Measurements from ENCODE around the gene FAM13C.

Gene FAM13C

DNA sequence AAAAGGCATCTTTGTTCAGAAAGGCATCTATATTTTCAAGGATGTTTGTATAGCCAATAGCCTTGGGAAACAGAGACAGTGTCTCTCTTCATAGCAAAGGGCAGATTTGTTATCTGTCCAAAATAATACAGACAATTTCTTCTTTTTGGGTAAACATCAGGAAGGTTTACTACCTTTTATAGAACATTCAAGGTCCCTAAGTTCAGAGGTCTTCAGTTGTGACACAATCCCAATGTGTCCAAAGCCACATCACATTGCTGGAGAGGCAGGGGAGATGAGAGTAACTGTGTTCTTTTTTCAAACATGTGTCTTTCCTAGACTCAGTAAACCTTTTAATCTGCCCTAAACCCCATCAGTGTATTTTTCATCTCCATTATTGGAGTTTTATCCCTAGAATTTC, 33.6 kb upstream of the FAM13C start:
- Histone ChIP-seq H3K4me3 (ENCODE audit: low read depth, low read length) (no peak overlapping the region), H3K27ac (no peak overlapping the region), H3K9me3 (ENCODE audit: control insufficient read depth, low read length) (no peaks in the 10 kb centered on the region), H3K27me3 (ENCODE audit: control insufficient read depth, insufficient read depth, low read length) (no peaks in the 10 kb centered on the region), H3K9ac (no peak overlapping the region), H3K36me3 (ENCODE audit: control insufficient read depth, insufficient read depth, low read length) (no peaks in the 10 kb centered on the region), H2AFZ (no peak overlapping the region), H3K79me2 (no peaks in the 10 kb centered on the region), H3K4me1 (no peaks in the 10 kb centered on the region), H3K4me2 (ENCODE audit: low read length) (no peak overlapping the region)
- TF ChIP-seq, protein P1, sequence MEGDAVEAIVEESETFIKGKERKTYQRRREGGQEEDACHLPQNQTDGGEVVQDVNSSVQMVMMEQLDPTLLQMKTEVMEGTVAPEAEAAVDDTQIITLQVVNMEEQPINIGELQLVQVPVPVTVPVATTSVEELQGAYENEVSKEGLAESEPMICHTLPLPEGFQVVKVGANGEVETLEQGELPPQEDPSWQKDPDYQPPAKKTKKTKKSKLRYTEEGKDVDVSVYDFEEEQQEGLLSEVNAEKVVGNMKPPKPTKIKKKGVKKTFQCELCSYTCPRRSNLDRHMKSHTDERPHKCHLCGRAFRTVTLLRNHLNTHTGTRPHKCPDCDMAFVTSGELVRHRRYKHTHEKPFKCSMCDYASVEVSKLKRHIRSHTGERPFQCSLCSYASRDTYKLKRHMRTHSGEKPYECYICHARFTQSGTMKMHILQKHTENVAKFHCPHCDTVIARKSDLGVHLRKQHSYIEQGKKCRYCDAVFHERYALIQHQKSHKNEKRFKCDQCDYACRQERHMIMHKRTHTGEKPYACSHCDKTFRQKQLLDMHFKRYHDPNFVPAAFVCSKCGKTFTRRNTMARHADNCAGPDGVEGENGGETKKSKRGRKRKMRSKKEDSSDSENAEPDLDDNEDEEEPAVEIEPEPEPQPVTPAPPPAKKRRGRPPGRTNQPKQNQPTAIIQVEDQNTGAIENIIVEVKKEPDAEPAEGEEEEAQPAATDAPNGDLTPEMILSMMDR (IDR thresholded peaks at IDR 0.05), result no peak

DNA sequence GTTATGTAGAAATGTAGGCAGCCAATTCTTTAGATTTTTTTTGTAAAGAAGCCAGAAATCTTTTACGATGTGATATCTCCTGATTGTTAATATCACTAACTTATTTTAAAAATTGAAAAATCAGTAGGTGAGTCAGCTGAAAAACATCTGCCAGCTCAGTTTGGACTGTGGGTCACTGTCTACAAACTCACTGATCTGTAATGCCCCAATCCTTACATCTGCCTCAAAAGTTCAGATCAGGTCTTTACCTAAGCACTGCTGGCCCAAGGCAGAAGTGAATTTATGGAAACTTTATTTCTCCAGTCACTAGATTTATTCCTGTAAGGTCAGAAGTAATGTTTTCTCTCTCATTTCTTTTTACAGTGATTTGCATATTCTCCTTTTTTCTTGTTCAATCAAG, 31.0 kb upstream of the FAM13C start:
- Histone ChIP-seq H3K9ac (no peak overlapping the region), H2AFZ (no peak overlapping the region), H3K27me3 (ENCODE audit: control insufficient read depth, insufficient read depth, low read length) (no peaks in the 10 kb centered on the region), H3K79me2 (no peaks in the 10 kb centered on the region), H3K4me3 (ENCODE audit: low read depth, low read length) (no peak overlapping the region), H3K4me2 (ENCODE audit: low read length) (no peak overlapping the region), H3K36me3 (ENCODE audit: control insufficient read depth, insufficient read depth, low read length) (no peaks in the 10 kb centered on the region), H3K27ac (no peak overlapping the region), H3K9me3 (ENCODE audit: control insufficient read depth, low read length) (no peaks in the 10 kb centered on the region), H3K4me1 (no peaks in the 10 kb centered on the region)
- TF ChIP-seq, protein P1 (IDR thresholded peaks at IDR 0.05), result no peak

DNA sequence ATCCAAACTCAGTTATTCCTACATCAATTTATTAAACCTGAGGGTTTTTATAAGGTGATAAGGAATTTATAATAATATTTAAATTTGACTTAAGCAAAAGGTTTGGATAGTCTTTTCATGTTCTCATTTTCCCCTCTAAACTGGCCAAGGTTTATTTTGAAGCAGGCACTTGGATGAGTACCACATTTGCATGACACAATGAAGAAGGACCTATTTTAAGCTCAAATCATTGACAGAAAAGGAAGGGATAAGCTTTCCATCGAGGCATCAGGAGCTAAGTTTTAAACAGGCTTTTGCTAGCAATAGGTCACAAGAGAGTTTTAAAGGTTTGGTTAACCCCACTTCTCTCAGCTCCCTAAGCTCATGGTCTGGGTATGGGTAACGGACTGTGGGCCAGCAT, 28.7 kb upstream of the FAM13C start:
- H3K9ac ChIP-seq, result no peak overlapping the region
- no peaks in the 10 kb centered on the region for H3K9me3 ChIP-seq (ENCODE audit: control insufficient read depth, low read length)
- TF ChIP-seq, protein P1 (IDR thresholded peaks at IDR 0.05), result no peak
- no peak overlapping the region for H2AFZ ChIP-seq
- no peaks in the 10 kb centered on the region for H3K36me3 ChIP-seq (ENCODE audit: control insufficient read depth, insufficient read depth, low read length)
- H3K4me1 ChIP-seq, result no peaks in the 10 kb centered on the region
- H3K27ac ChIP-seq, result no peak overlapping the region
- H3K27me3 ChIP-seq (ENCODE audit: control insufficient read depth, insufficient read depth, low read length), result no peaks in the 10 kb centered on the region
- no peak overlapping the region for H3K4me2 ChIP-seq (ENCODE audit: low read length)
- no peaks in the 10 kb centered on the region for H3K79me2 ChIP-seq
- no peak overlapping the region for H3K4me3 ChIP-seq (ENCODE audit: low read depth, low read length)

DNA sequence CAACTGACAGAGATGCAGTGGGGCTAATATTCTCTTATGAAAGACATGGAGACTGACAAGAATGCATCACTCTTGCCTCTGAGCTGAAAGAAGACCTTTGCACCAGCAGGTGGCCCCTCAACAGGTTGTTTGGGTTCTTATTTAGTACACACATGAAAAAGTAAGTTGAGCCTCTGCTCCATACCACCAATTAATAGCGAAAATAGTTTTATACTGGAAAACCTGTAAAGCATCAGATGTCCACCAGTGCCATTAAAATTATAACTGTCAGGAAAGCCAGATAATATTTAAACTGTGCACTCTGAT, 26.3 kb upstream of the FAM13C start:
- no peaks in the 10 kb centered on the region for H3K36me3 ChIP-seq (ENCODE audit: control insufficient read depth, insufficient read depth, low read length)
- H3K4me1 ChIP-seq, result no peaks in the 10 kb centered on the region
- H3K9me3 ChIP-seq (ENCODE audit: control insufficient read depth, low read length), result no peaks in the 10 kb centered on the region
- no peak overlapping the region for H3K4me2 ChIP-seq (ENCODE audit: low read length)
- no peaks in the 10 kb centered on the region for H3K27me3 ChIP-seq (ENCODE audit: control insufficient read depth, insufficient read depth, low read length)
- no peak overlapping the region for H2AFZ ChIP-seq
- no peak overlapping the region for H3K27ac ChIP-seq
- H3K4me3 ChIP-seq (ENCODE audit: low read depth, low read length), result no peak overlapping the region
- TF ChIP-seq, protein P1 (IDR thresholded peaks at IDR 0.05), result no peak
- H3K79me2 ChIP-seq, result no peaks in the 10 kb centered on the region
- no peak overlapping the region for H3K9ac ChIP-seq

DNA sequence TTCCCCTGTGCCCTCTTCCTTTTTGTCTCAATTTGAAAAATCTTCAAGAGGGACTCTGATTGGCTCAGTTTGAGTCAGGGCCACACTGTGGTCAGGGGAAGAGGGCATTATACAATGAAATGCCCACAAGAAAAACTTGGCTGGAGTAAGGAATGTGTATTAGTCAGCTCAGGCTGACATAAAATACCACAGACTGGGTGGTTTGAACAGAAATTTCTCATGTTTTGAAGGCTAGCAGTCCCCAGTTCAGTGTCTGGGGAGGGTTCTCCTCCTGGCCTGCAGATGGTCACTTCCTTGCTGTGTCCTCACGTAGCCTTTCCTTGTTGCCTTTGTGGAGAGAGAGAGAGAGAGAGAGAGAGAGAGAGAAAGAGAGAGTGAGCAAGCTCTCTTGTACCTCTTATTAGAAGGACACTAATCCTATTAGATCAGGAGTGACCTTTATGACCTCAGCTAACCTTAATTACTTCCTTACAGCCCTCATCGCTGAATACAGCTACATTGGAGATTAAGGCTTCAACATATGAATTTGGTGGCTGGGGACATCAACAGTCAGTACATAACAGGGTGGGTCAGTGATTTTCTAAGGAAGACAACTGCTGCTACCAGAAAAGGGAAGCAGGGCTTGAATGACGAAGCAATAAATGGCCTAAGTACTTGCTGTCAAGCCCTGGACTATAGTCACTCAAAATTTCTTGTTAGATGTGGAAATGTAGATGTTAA, 25.8 kb upstream of the FAM13C start:
- Histone ChIP-seq H2AFZ (peak overlapping the region; percentile 50), H3K79me2 (no peaks in the 10 kb centered on the region), H3K9ac (no peak overlapping the region), H3K4me2 (ENCODE audit: low read length) (no peak overlapping the region), H3K4me3 (ENCODE audit: low read depth, low read length) (no peak overlapping the region), H3K9me3 (ENCODE audit: control insufficient read depth, low read length) (no peaks in the 10 kb centered on the region), H3K27me3 (ENCODE audit: control insufficient read depth, insufficient read depth, low read length) (no peaks in the 10 kb centered on the region), H3K4me1 (no peaks in the 10 kb centered on the region), H3K36me3 (ENCODE audit: control insufficient read depth, insufficient read depth, low read length) (no peaks in the 10 kb centered on the region), H3K27ac (no peak overlapping the region)
- TF ChIP-seq, protein P1 (IDR thresholded peaks at IDR 0.05), result no peak

Data from parathyroid adenoma (tissue), 2 donors.